AG10803 (cell line): ENCODE data around the gene PDZD4.

ENCODE experiments used
- DNase-seq: peaks from one replicate; pipeline ENCODE4 v3.0.0; 2010; ENCODE audit warnings: low read depth
- H3K4me3 ChIP-seq: 2 replicates; pipeline ENCODE4 v1.5.1; 2011; ENCODE audit warnings: mild to moderate bottlenecking, low read length, control low read depth
- TF ChIP-seq, protein P1 (sequence below): conservative IDR thresholded peaks from 2 replicates; pipeline ENCODE4 v1.5.1; 2011; ENCODE audit warnings: mild to moderate bottlenecking, low read length, control low read depth, inconsistent platforms

The PDZD4 gene

DNA sequence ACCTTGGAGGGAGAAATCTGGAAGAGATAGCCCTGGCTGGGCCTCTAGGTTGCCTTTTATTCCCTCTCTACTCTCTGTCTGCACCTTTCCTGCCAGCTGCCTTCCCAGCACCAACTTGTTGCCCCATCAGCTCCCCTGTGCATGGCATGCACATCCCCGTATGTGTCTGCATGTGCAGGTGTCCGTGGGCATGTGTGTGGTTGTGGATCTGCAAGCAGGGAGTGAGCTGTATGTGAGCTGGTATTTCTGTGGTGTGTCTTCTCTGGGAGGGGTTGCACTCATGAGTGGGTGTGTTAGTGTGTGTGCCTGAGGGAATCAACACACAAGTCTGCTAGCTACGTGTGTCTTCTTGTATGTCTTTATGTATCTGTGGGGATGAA, 45.8 kb upstream of the PDZD4 start:
- no peak for DNase-seq

DNA sequence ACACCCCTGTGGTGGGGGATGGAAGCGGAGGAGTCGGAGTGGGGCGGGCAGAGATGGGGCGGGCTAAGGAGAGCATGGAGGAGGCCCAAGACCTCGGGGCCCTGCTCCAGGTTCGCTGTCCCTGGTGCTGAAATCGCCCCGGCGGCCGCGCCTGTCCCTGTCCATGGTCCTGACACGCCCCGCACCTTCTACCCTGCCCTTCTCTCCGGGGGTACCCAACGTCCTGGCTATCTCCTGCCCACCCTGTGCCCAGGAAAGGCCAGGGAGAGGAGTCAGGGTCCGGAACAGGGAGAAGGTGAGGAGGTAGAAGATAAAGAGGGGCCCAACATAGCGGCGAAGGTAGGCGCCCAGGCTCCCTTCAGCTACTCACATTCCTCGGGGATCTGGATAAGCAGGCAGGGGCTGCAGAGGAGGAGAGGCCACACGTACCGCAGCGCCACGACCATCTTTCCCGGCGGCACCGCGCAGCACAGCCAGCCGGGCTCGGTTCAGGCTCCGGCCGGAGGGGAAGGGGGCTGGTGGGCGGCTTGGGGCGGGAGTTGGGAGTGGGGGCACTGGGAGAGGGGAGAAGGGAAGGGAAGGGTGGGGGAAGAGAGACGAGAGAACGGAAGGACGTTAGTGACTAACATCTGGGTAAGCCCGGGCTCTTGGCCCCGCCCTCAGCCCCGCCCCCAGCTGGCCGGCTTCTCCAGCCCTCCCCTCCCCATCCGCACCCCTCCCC, 45.2 kb upstream of the PDZD4 start:
- TF ChIP-seq, protein P1, sequence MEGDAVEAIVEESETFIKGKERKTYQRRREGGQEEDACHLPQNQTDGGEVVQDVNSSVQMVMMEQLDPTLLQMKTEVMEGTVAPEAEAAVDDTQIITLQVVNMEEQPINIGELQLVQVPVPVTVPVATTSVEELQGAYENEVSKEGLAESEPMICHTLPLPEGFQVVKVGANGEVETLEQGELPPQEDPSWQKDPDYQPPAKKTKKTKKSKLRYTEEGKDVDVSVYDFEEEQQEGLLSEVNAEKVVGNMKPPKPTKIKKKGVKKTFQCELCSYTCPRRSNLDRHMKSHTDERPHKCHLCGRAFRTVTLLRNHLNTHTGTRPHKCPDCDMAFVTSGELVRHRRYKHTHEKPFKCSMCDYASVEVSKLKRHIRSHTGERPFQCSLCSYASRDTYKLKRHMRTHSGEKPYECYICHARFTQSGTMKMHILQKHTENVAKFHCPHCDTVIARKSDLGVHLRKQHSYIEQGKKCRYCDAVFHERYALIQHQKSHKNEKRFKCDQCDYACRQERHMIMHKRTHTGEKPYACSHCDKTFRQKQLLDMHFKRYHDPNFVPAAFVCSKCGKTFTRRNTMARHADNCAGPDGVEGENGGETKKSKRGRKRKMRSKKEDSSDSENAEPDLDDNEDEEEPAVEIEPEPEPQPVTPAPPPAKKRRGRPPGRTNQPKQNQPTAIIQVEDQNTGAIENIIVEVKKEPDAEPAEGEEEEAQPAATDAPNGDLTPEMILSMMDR: no peak
- H3K4me3 ChIP-seq: no peak overlapping the region
- peak; percentile 8 for DNase-seq

More for the DNA sequence above, 45.8 kb upstream of the PDZD4 start:
- no peak overlapping the region for H3K4me3 ChIP-seq
- TF ChIP-seq, protein P1: no peak

DNA sequence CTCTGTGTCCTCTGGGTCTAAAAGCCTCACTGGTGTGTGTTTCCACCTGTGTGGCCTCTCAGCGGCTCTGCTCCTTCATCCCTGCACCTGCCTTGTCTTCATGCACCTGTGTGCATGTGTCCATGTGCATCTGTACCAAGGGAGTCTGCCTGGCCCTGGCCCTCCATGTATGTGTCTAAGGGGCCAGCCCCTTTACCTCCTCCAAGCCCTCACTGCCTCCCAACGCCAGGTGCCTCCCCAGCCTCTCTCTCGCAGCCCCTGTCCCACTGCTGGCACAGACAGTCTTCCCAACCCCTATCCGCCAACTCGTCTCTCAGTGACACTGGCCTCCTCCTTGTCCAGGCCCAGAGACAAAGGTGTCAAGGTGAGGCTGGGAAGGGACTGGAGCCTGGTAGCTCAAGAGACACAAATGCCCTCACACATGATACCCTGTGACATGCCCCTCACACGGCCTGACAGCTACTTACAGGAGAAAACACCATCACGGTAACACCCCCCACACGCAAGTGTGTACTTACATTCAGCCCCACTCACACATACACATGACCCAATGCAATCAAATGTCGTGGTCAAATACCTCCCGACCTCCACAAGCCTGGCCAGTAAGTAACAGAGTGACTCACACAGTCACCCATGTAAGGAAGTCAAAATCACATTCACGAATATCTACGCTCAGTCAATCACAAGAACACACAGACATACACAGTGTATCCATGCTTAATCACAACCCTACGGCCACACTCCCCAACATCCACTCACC, 44.2 kb upstream of the PDZD4 start:
- H3K4me3 ChIP-seq: no peak overlapping the region
- TF ChIP-seq, protein P1: no peak
- no peak for DNase-seq

DNA sequence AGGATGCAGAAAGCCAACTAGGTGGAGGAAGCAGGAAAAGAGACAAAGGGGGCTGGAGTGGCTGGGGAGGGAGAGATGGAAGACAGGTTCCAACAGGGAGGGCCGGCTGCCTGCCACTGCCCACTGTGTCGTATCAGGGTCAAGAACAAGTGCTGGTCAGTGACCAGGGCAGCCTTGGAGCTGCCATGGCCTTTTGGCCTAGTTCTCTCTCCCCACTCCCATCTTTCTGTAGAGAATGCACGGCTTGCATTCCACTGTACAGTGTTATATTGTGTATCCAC, 43.7 kb upstream of the PDZD4 start:
- no peak for DNase-seq
- TF ChIP-seq, protein P1: no peak
- H3K4me3 ChIP-seq: no peak overlapping the region

DNA sequence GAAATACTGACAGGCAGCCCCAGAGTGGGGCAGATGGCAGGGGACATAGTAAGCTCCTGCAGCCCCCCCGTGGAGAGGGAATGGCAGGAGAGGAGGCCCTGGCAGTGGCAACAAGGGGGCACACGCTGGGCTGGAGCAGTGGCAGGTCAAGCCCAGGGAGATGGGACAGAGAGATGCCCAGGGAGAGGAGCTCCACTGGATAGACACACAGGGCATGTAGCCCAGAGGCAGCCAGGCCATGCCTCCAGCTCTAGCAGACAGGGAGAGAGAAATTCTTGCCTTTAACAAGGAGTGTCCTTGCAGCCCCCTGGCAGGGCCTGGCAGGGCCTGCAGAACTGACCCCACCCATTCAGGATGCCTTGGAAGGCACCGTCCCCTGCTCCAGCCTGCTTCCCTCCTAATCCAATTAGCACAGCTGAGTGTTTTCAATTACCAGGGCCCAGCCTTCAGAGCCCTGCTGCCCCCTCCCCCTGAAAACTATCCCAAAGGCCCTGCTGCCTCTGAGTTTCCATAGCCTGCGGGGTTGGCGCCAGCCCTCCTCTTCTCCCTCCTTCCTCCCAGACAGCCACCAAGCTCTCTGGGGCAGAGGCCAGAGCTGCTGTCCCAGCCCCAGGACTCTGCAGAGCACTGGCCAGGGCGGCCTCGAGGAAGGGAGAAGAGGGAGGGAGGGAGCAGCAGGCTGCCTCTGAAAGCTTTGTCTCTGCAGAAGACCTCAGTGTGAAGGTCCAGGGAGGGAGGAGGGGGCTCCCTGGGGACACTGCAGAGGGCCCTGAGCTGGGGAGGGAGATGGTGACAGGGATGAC, 43.1 kb upstream of the PDZD4 start:
- no peak overlapping the region for H3K4me3 ChIP-seq
- DNase-seq: no peak
- TF ChIP-seq, protein P1: no peak

DNA sequence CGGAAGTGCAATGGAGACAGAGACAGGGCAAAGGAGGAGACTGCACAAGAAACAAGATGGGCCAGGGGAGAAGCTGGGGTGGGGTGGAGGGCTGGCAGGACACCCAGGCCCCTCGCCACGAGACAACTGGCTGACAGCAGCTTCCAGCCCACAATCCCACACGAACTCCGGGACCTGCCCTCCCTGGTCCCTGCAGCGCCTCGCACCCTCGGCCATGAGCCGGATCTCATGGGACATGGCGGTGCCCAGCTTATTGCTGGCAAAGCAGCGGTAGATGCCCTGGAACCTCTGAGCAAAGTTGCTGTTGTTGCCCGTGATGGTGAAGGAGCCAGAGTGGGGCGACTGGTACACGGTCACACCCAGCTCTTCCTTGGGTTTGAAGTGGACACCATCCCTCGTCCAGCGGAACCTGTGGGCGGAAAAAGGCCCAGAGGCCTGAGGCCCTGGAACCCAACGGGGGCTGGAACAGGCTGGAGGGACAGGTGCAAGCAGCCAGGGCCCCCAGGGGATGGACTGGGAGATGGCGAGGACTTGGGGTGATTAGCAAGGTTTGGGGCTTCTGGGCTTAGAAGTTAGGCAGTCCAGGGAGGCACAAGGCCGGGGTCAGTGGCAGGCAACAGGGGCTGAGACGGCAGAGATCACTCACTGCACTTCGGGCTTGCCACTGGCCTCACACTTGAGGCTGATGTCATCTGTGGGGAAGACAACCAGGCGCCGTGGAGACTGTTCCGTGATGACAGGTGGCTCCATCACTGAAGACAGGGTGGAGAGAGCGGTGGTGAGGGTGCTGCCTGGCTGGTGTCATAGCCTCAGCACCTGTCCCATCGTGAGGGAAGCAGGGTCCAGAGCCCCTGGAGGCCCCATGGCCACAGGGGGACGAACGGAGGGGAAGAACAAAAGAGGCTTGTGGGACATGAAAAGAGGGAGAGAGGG, 41.9 kb upstream of the PDZD4 start:
- no peak for DNase-seq
- TF ChIP-seq, protein P1: no peak
- no peak overlapping the region for H3K4me3 ChIP-seq
